Measurements from ENCODE around the gene MYO1D. TPM values are rescaled to one million over a fixed set of nuclear protein-coding genes. Genes with fewer than 3 reads are reported as not detected.

MYO1D gene
- total RNA-seq, 1 experiment from 2014 or later, result 35.7 TPM

Other genes with a start within 250 kb of the MYO1D start
- 29.3 TPM for gene TMEM98, start 51.0 kb upstream of the MYO1D start, total RNA-seq (2021; ENCODE audit: unreplicated experiment)
- not detected for gene SPACA3, start 114.7 kb upstream of the MYO1D start, total RNA-seq (2021; ENCODE audit: unreplicated experiment)

Data from HCT116 (cell line).